H9 (cell line): Measurements from ENCODE around the gene LRRC14B. TPM values are rescaled to one million over a fixed set of nuclear protein-coding genes. Genes with fewer than 3 reads are reported as not detected.
"Not testable (repeated sequence)": the region's sequence is repeated elsewhere in the genome, so short reads cannot be mapped to it uniquely, and the experiment has no call there.

ENCODE experiments used
- DNase-seq: peaks from one replicate; pipeline ENCODE4 v3.0.0-alpha.2; 2017
- H2AFZ ChIP-seq: one replicate; pipeline ENCODE4 v1.6.1; 2013; ENCODE audit warnings: mild to moderate bottlenecking, low read length, control low read depth, moderate library complexity
- H2AK5ac ChIP-seq: 2 replicates; pipeline ENCODE4 v1.6.1; 2013; ENCODE audit warnings: low read length, control low read depth, mixed read lengths; ENCODE audit not compliant: insufficient read length
- H2BK120ac ChIP-seq: one replicate; pipeline ENCODE4 v1.6.1; 2013; ENCODE audit warnings: low read depth, mild to moderate bottlenecking, low read length, control low read depth, inconsistent platforms; ENCODE audit not compliant: poor library complexity, severe bottlenecking
- H2BK12ac ChIP-seq: 2 replicates; pipeline ENCODE4 v1.6.1; 2013; ENCODE audit warnings: low read length, control low read depth, mixed read lengths, low read depth; ENCODE audit not compliant: insufficient read length
- H2BK15ac ChIP-seq: 2 replicates; pipeline ENCODE4 v1.6.1; 2013; ENCODE audit warnings: low read depth, low read length, control low read depth
- H2BK20ac ChIP-seq: one replicate; pipeline ENCODE4 v1.6.1; 2013; ENCODE audit warnings: low read depth, mild to moderate bottlenecking, low read length, control low read depth, inconsistent platforms; ENCODE audit not compliant: poor library complexity, severe bottlenecking
- H2BK5ac ChIP-seq: 2 replicates; pipeline ENCODE4 v1.6.1; 2013; ENCODE audit warnings: low read length, control low read depth, mixed read lengths; ENCODE audit not compliant: insufficient read length
- H3K14ac ChIP-seq: 2 replicates; pipeline ENCODE4 v1.6.1; 2013; ENCODE audit warnings: low read length, control low read depth; ENCODE audit not compliant: insufficient read depth
- H3K18ac ChIP-seq: 2 replicates; pipeline ENCODE4 v1.6.1; 2013; ENCODE audit warnings: low read depth, mild to moderate bottlenecking, mixed read lengths, low read length, control low read depth; ENCODE audit not compliant: insufficient read length
- H3K23ac ChIP-seq: 2 replicates; pipeline ENCODE4 v1.6.1; 2013; ENCODE audit warnings: low read length, control low read depth, mixed read lengths, low read depth; ENCODE audit not compliant: insufficient read length
- H3K23me2 ChIP-seq: 2 replicates; pipeline ENCODE4 v1.6.1; 2013; ENCODE audit warnings: low read depth, mild to moderate bottlenecking, mixed read lengths, low read length, control low read depth; ENCODE audit not compliant: insufficient read length, poor library complexity, severe bottlenecking
- H3K27ac ChIP-seq: 2 replicates; pipeline ENCODE4 v1.5.1; 2013; ENCODE audit warnings: low read length, control low read depth, mixed read lengths, low read depth; ENCODE audit not compliant: insufficient read length
- H3K27me3 ChIP-seq: 2 replicates; pipeline ENCODE4 v1.6.1; 2013; ENCODE audit warnings: low read length, control low read depth, inconsistent platforms; ENCODE audit not compliant: insufficient read depth
- H3K4ac ChIP-seq: 2 replicates; pipeline ENCODE4 v1.6.1; 2013; ENCODE audit warnings: low read depth, mild to moderate bottlenecking, control low read depth, inconsistent platforms, low read length, moderate library complexity
- H3K4me1 ChIP-seq: 2 replicates; pipeline ENCODE4 v1.6.1; 2013; ENCODE audit warnings: low read length, control low read depth, inconsistent platforms; ENCODE audit not compliant: insufficient read depth
- H3K4me2 ChIP-seq: 2 replicates; pipeline ENCODE4 v1.6.1; 2013; ENCODE audit warnings: low read length, control low read depth, mixed read lengths; ENCODE audit not compliant: insufficient read length, insufficient read depth
- H3K56ac ChIP-seq: 2 replicates; pipeline ENCODE4 v1.6.1; 2013; ENCODE audit warnings: low read depth, mild to moderate bottlenecking, mixed read lengths, low read length, control low read depth; ENCODE audit not compliant: insufficient read length
- H3K79me1 ChIP-seq: 2 replicates; pipeline ENCODE4 v1.6.1; 2013; ENCODE audit warnings: low read depth, mild to moderate bottlenecking, moderate library complexity, low read length, control low read depth, inconsistent platforms; ENCODE audit not compliant: insufficient read depth, poor library complexity, severe bottlenecking
- H3K79me2 ChIP-seq: 2 replicates; pipeline ENCODE4 v1.6.1; 2013; ENCODE audit warnings: low read length, control low read depth, inconsistent platforms; ENCODE audit not compliant: insufficient read depth
- H3K9ac ChIP-seq: 2 replicates; pipeline ENCODE4 v1.6.1; 2013; ENCODE audit warnings: low read length, control low read depth, mixed read lengths; ENCODE audit not compliant: insufficient read length; ENCODE audit errors: extremely low read depth
- H3K9me3 ChIP-seq: one replicate; pipeline ENCODE4 v1.6.1; 2013; ENCODE audit warnings: low read depth, low read length, inconsistent platforms; ENCODE audit not compliant: control insufficient read depth
- H3T11ph ChIP-seq: one replicate; pipeline ENCODE4 v1.6.1; 2013; ENCODE audit warnings: mild to moderate bottlenecking, low read length, control low read depth, inconsistent platforms
- H4K20me1 ChIP-seq: one replicate; pipeline ENCODE4 v1.6.1; 2013; ENCODE audit not compliant: control insufficient read depth, insufficient read length, insufficient read depth
- H4K5ac ChIP-seq: 2 replicates; pipeline ENCODE4 v1.6.1; 2013; ENCODE audit warnings: low read depth, mild to moderate bottlenecking, mixed read lengths, low read length, control low read depth; ENCODE audit not compliant: insufficient read length
- H4K8ac ChIP-seq: replicated peaks from 2 replicates; pipeline ENCODE4 v1.6.1; 2013; ENCODE audit warnings: low read length, control low read depth, mixed read lengths, low read depth; ENCODE audit not compliant: insufficient read length
- H4K91ac ChIP-seq: 2 replicates; pipeline ENCODE4 v1.6.1; 2013; ENCODE audit warnings: low read depth, mild to moderate bottlenecking, moderate library complexity, mixed read lengths, low read length, control low read depth; ENCODE audit not compliant: insufficient read length
- H3K27ac Mint-ChIP-seq, 3 experiments: 2 replicates in 2 of 3; 3 replicates in 1 of 3; pipeline ENCODE4 v1.8.0; 2020 to 2021; ENCODE audit warnings: mixed read lengths in 3 of 3, mild to moderate bottlenecking in 1 of 3, moderate library complexity in 1 of 3
- H3K27me3 Mint-ChIP-seq: 2 replicates; pipeline ENCODE4 v1.8.0; 2021; ENCODE audit warnings: low read depth, mild to moderate bottlenecking, moderate library complexity, mixed read lengths
- H3K36me3 Mint-ChIP-seq, 3 experiments: 2 replicates in 2 of 3; 3 replicates in 1 of 3; pipeline ENCODE4 v1.8.0; 2020 to 2021; ENCODE audit warnings: low read depth in 3 of 3, mixed read lengths in 3 of 3; ENCODE audit not compliant: insufficient read depth in 1 of 3
- H3K4me1 Mint-ChIP-seq, 2 experiments: 2 replicates each; pipeline ENCODE4 v1.8.0; 2020; ENCODE audit warnings: mixed read lengths in 2 of 2
- H3K4me3 Mint-ChIP-seq, 2 experiments: 2 replicates in 1 of 2; 3 replicates in 1 of 2; pipeline ENCODE4 v1.8.0; 2020 to 2021; ENCODE audit warnings: mild to moderate bottlenecking in 2 of 2, mixed read lengths in 2 of 2, moderate library complexity in 1 of 2
- H3K9me3 Mint-ChIP-seq, 2 experiments: 2 replicates in 1 of 2; 3 replicates in 1 of 2; pipeline ENCODE4 v1.8.0; 2020; ENCODE audit warnings: mild to moderate bottlenecking in 2 of 2, mixed read lengths in 2 of 2, moderate library complexity in 1 of 2
- WGBS: extraction: QIAGEN DNeasy Blood & Tissue Kit; methylation state at CpG from one replicate; pipeline ENCODE4 v1.1.7; 2013; ENCODE audit warnings: missing lambda C conversion rate, low lambda C conversion rate, mixed read lengths; ENCODE audit not compliant: insufficient read length; ENCODE audit errors: extremely low coverage; 5-methylcytosine and 5-hydroxymethylcytosine counted together
- total RNA-seq: library from RNA; stranded (reverse); gene quantifications from 2 replicates; pipeline ENCODE4 v1.2.1, GENCODE V29; 2021
- TF ChIP-seq, protein P1 (sequence below): fragments of 200-600 bp; sonication (generic); conservative IDR thresholded peaks from 3 replicates; pipeline ENCODE4 v1.8.0; 2021; ENCODE audit warnings: antibody characterized with exemption, mild to moderate bottlenecking

Gene LRRC14B
- total RNA-seq, 1 experiment from 2014 or later: not detected

GRCh38 chr5:164244-164643, 27.1 kb upstream of the LRRC14B start:
- Mint-ChIP-seq H3K27me3 (no peaks in the 10 kb centered on the region), H3K36me3 (peaks cover 15 to 67% (median 58%) of the 10 kb centered on the region in 3 experiments), H3K9me3 (peaks cover 15 to 17% of the 10 kb centered on the region in 2 experiments), H3K27ac (peak overlapping the region in 2 of 3 experiments; percentile 55 to 66; a peak in 3 of 7 replicates), H3K4me1 (peaks cover 2 to 7% of the 10 kb centered on the region in 2 experiments; a peak in 1 of 4 replicates), H3K4me3 (no peak overlapping the region; a peak in 1 of 5 replicates)
- H2AFZ ChIP-seq: no peak overlapping the region
- H3T11ph ChIP-seq: no peak overlapping the region
- H4K20me1 ChIP-seq: no peaks in the 10 kb centered on the region
- H3K27me3 ChIP-seq: no peaks in the 10 kb centered on the region
- TF ChIP-seq, protein P1, sequence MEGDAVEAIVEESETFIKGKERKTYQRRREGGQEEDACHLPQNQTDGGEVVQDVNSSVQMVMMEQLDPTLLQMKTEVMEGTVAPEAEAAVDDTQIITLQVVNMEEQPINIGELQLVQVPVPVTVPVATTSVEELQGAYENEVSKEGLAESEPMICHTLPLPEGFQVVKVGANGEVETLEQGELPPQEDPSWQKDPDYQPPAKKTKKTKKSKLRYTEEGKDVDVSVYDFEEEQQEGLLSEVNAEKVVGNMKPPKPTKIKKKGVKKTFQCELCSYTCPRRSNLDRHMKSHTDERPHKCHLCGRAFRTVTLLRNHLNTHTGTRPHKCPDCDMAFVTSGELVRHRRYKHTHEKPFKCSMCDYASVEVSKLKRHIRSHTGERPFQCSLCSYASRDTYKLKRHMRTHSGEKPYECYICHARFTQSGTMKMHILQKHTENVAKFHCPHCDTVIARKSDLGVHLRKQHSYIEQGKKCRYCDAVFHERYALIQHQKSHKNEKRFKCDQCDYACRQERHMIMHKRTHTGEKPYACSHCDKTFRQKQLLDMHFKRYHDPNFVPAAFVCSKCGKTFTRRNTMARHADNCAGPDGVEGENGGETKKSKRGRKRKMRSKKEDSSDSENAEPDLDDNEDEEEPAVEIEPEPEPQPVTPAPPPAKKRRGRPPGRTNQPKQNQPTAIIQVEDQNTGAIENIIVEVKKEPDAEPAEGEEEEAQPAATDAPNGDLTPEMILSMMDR: no peak
- H3K14ac ChIP-seq: no peak overlapping the region
- H2AK5ac ChIP-seq: no peak overlapping the region
- H4K5ac ChIP-seq: no peak overlapping the region
- H3K4me2 ChIP-seq: no peak overlapping the region
- H3K27ac ChIP-seq: no peak overlapping the region
- H3K4ac ChIP-seq: no peak overlapping the region
- H3K23ac ChIP-seq: no peak overlapping the region
- H3K56ac ChIP-seq: no peak overlapping the region
- H3K4me1 ChIP-seq: no peaks in the 10 kb centered on the region
- no peaks in the 10 kb centered on the region for H3K79me2 ChIP-seq
- no peak overlapping the region for H4K91ac ChIP-seq
- no peak overlapping the region for H2BK5ac ChIP-seq
- no peaks in the 10 kb centered on the region for H3K9me3 ChIP-seq
- H2BK15ac ChIP-seq: no peak overlapping the region
- H4K8ac ChIP-seq: no peak overlapping the region
- no peak for DNase-seq
- no peak overlapping the region for H2BK12ac ChIP-seq
- no peak overlapping the region for H2BK120ac ChIP-seq
- no peaks in the 10 kb centered on the region for H3K23me2 ChIP-seq
- no peaks in the 10 kb centered on the region for H3K79me1 ChIP-seq
- no peak overlapping the region for H3K18ac ChIP-seq
- WGBS: no CpG with 5 or more reads among the region's 14 CpGs
- H3K9ac ChIP-seq: no peak overlapping the region
- H2BK20ac ChIP-seq: no peak overlapping the region

- not testable (repeated sequence) for H3K4ac ChIP-seq, H2BK20ac ChIP-seq, H3K27ac Mint-ChIP-seq, H4K5ac ChIP-seq, H3K56ac ChIP-seq, H2AFZ ChIP-seq, H3K9ac ChIP-seq, H4K20me1 ChIP-seq, H3K27me3 ChIP-seq, H2AK5ac ChIP-seq, H3K23ac ChIP-seq, H3K4me1 Mint-ChIP-seq, DNase-seq, H2BK12ac ChIP-seq, H3K23me2 ChIP-seq, H3K4me2 ChIP-seq, H3K79me2 ChIP-seq, H2BK120ac ChIP-seq, H3K14ac ChIP-seq, H3K27me3 Mint-ChIP-seq, H3K27ac ChIP-seq, H2BK5ac ChIP-seq, H3K4me1 ChIP-seq, H4K8ac ChIP-seq, H3K18ac ChIP-seq, H3K4me3 Mint-ChIP-seq, H2BK15ac ChIP-seq, H3K79me1 ChIP-seq, H4K91ac ChIP-seq, H3T11ph ChIP-seq, H3K9me3 ChIP-seq
- Mint-ChIP-seq H3K36me3 (peaks cover 15 to 64% (median 56%) of the 10 kb centered on the region in 3 experiments), H3K9me3 (peaks cover 15 to 17% of the 10 kb centered on the region in 2 experiments)
- no CpG with 5 or more reads among the region's 25 CpGs for WGBS
Measured at GRCh38 chr5:164783-165182, 26.5 kb upstream of the LRRC14B start.
